NAMALWA (cell line): Measurements from ENCODE around the gene FAM193A.
"Not testable (repeated sequence)": the region's sequence is repeated elsewhere in the genome, so short reads cannot be mapped to it uniquely, and the experiment has no call there.

Experiments used
- DNase-seq: peaks from one replicate; pipeline ENCODE4 v3.0.0-alpha.2; 2015; ENCODE audit warnings: low spot score

FAM193A gene

DNA sequence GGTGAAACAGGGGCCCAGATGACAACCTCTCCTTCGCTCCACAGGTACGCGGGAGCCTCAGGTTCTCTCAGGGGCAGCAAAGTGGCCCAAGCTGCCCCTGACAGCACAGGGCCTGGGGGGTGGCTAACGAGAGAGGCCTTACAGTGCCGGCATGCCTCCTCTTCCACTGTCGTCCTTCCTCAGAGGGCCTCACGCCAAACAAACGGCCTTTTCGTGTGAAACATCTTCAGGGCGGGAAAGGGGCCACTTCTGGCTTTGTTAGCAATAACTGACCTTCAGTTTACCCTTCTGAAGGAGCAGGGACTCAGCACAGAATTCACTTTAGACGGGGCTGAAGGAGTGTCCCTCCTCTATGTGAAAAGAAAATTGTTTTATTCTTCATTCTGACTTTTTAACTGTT, 21.5 kb upstream of the FAM193A start:
- not testable (repeated sequence) for DNase-seq

DNA sequence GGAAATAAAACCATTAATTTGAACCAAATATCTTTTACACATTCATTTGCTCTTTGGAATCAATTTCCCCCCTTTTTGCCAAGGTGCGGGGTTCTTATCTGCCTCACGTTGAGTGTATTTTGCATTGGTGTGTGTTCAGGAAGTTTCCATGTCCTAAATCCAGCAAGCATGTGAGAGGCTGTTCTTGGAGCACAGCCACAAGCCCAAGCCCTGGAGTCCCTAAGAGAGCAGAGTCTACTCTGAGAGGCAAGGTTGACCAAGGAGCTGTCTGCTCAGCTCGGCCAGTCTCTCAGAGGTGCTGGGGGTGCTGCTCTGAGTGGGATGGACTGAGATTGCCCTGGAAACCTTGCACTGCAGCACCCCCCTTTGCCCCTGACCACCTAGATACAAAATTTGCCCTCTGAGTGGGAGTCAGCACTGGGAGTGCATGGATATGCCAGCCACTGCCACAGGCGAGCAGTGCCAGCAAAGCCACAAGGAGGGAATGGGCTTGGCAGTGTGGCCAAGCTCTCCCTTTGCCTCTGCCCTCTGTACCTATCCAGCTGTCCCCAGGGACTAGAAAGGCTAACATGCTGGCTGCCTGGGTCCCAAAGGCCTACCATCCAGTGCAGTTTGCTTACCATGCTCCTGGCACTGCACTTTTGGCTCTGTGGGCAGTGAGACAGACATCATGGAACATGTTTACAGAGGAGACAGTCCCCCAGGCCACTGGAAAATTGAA, 20.5 kb upstream of the FAM193A start:
- DNase-seq = no peak

DNA sequence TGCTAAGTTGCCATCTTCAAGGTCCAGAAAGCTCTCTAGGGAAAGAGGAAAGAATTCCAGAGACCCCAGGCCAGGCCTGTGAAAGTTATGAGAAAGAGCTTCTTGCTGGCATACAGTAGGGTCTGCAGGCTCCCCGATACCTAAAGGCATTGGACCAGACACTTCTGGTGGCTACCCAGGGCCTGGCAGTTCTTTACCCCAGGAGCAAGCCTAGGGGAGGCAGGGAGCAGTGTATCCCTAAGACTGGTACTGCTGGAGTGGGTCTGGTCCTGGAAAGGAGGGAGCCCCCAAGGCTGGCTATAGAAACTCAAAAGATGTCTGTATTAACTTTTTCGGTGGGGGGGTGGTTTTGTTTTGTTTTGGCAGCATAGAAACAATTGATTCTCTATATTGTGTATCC, 19.8 kb upstream of the FAM193A start:
- no peak for DNase-seq

DNA sequence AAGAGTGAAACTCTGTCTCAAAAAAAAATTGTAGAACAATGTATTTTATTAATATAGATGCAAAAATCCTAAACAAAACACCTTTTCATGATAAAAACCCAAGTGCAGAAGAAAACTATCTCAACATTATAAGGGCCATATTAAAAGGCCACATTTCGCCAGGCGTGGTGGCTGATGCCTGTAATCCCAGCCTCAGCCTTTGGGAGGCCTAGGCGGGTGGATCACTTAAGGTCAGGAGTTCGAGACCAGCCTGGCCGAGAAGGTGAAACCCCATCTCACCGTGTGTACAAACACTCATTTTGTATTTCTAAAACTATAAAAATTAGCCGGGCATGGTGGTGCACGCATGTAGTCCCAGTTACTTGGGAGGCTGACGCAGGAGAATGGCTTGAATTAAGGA, 9.9 kb upstream of the FAM193A start:
- DNase-seq = peak; percentile 31

DNA sequence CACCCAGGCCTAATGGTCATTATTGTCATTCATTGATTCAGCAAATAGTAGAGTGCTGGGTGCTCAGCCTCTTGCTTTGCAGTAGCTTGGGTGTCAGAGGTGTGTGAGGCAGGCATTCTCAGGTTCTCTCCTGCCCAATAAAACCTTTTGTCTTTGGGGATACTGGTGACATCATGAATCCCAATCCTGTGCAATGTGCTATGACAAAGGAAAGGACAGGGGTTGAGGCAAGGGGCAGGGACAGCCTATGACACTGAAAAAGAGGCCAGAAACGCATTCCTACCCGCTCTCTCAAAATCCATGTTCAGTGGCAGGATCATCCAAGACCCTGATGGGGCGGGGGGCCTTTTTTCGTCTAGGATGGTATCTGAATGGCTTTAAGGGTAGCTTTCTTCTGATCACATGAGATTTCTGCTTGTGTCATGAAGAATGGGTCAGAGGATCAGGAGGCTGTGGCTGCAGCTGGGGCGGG, 1.5 kb upstream of the FAM193A start:
- no peak for DNase-seq

DNA sequence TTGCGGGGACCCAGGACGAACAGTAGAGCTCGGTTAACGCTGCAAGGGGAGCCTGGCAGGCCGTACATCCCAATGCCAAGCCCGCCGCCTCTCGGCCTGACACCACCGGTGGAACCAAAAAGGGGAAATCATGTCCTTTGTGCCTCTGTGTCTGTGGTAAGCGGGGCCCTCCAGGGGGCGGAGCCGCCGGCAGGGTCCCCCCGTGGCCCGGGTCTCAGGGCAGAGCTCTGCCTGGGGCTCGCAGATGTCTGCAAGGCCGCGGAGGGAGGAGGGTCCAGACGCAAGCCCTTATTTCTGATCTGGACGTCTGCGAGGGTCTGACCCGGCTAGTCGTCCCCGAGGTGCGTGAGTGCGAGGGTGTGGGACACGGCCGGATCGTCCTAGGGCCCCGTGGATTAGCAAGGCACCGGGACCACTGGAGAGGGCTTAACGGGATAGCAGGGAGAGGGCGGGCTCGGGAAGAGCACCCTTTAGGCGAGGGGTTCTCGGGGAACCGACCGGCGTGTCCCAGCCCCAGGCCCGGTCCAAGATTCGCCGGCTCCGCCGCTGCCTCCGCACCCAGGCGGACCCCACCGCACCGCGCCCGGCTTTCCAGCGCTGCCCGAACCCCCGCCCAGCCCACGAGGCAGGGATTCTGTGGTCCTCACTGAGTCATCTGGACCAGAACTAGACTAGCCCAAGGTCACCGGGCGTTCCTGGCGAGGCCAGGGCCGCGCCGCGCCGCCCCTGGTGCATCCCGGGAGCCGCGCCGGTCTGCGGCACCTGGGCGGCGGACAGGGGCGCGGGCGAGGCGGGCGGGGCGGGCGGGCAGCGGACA, 863 bp upstream of the FAM193A start:
- peak; percentile 92 for DNase-seq

DNA sequence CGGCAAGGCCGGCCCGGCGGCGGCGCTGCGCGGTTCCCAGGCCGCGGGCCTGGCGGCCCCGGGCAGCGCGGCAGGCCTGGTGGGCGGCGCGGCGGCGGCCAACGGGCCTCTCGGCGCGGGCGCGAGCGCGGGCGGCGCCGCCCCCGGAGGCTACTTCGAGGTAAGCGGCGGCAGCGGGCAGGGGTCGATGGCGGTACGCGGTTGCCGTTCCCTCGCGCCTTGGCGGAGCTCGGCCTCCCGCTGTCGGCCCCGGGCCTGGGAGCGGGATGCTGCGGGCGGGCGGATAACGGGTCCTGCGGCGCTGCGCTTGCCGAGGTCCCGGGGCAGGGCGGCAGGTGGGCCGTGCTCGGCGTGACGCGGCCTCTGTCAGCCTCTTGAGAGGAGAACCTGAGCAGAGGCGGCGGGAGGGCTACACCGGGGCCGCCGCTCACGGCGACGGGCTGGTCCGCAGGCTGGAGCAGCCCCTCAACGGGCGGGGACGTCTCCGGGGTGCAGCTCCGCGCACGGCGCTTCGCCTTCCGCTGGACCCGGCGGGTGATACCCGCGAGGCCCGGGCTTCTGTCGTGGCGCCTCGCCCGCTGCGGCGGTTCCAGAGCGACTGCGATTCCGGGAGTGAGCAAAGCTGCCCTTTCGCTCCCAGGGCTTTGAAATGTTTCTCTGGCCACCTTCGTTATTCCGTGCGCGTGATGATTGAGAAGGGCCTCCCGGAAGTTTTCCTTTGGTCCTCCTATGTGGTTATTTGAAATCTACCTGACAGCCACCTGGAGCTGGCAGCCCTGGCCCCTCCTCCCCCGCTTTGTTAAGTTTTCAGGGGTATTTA, 774 bp downstream of the FAM193A start:
- peak; percentile 63 for DNase-seq

DNA sequence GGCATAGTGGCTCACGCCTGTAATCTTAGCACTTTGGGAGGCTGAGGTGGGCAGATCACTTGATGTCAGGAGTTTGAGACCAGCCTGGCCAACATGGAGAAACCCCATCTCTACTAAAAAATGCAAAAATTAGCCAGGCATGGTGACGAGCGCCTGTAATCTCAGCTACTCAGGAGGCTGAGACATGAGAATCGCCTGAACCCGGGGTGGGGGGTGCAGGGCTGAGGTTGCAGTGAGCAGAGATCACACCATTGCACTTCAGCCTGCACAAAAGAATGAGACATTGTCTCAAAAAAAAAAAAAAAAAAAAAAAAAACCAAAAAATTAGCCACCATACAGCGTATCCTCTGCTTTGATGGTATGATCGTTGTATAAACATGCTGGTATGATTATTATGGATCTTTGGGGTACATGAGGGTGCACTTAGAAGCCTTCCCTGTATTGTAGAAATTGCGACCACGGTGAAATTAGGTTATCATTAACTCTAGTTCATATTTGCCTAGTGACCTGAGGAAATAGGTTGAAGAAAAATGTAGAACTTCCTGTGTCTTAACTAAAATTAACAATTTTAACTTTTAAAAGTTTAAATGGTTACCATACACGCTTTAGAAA, 7.2 kb downstream of the FAM193A start:
- DNase-seq = not testable (repeated sequence)

DNA sequence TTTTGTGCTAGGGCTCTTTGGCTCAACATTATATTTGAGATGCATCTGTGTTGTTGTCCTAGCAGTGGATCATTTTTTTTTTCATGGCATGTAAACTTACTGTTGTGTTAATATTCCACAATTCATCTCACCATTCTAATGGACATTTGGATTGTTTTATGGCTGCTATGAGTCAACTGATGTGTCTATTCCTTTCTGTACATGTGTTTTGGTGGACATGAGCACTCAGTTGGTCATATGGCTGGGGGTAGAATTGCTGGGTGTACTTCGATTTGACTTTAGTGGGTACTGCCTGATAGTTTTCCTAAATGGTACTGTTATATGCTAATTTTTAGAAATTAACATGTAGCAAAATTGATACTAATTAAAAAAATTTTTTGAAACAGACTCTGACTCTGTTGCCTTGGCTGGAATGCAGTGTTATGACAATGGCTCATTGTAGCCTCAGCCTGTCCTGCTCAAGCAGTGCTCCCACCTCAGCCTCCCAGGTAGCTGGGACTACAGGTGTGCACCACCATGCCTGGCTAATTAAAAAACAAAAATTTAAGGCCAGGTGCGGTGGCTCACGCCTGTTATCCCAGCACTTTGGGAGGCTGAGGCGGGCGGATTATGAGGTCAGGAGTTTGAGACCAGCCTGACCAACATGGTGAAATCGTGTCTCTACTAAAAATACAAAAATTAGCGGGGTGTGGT, 9.0 kb downstream of the FAM193A start:
- no peak for DNase-seq

DNA sequence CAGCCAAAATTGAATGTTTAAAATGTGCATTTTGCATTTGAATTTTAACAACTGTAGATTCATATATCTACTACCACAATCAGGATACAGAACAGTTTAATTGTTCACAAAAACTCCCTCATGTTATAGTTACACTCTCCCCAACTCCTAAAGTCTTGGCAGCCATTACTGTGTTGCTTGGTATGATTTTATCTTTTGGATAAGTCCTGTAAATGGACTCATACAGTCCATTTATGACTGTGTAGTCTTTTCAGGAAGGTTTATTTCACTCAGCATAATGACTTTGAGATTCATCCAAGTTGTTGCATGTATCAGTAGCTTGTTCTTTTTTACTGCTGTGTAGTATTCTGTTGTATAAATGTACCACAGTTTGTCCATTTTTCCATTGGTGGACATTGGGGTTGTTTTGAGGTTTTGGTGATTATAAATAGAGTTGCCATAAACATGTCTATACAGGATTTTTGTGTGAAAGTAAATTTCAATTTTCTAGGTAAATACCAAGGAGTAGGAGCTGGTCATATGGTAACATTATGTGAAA, 9.9 kb downstream of the FAM193A start:
- DNase-seq = no peak

DNA sequence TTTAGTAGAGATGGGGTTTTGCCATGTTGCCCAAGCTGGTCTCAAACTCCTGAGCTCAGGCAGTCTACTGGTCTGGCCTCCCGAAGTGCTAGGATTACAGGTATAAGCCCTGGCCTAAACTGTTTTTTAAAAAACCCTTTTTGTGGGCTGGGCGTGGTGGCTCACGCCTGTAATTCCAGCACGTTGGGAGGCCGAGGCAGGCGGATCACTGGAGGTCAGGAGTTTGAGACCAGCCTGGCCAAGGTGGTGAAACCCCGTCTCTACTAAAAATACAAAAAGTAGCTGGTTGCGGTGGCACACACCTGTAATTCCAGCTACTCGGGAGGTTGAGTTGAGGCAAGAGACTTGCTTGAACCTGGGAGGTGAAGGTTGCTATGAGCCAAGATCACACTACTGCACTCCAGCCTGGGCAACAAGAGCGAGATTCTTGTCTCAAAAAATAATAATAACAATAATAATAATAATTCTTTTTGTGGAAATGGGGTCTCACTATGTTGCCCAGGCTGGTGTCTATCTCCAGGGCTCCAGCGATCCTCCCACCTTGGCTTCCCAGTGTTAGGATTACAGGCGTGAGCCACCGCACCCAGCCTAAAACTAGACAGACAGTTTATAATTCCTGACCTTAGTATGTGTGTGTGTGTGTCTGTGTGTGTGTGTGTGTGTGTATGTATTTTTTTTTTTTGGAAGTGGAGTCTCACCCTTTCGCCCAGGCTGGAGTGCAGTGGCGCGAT, 10.7 kb downstream of the FAM193A start:
- not testable (repeated sequence) for DNase-seq

DNA sequence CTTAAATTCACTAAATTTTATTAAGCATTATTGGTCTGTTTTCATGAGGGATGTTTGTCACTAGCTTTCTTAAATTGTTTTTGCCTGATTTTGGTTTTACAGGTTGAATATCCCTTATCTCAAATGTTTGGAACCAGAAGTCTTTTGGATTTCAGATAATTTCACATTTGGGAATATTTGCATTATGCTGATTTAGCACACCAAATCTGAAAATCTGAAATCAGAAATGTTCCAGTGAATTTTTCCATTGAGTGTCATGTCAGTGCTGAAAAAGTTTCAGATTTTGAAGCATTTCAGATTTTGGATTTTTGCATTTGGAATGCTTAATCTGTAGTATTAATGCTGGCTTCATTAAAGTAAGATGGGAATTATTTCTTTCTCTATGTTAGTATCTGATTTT, 14.7 kb downstream of the FAM193A start:
- no peak for DNase-seq

DNA sequence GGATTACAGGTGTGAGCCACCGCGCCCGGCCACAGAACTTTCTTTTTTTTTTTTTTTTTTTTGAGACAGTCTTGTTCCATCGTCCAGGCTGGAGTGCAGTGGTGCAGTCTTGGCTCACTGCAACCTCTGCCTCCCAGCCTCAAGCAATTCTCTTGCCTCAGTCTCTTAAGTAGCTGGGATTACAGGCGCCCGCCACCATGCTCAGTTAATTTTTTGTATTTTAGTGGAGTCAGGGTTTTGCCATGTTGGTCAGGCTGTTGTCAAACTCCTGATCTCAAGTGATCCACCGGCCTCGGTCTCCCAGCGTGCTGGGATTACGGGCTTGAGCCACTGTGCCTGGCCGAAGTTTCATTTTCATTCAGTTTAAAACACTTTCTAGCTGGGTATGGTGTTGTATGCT, 16.4 kb downstream of the FAM193A start:
- DNase-seq = no peak

DNA sequence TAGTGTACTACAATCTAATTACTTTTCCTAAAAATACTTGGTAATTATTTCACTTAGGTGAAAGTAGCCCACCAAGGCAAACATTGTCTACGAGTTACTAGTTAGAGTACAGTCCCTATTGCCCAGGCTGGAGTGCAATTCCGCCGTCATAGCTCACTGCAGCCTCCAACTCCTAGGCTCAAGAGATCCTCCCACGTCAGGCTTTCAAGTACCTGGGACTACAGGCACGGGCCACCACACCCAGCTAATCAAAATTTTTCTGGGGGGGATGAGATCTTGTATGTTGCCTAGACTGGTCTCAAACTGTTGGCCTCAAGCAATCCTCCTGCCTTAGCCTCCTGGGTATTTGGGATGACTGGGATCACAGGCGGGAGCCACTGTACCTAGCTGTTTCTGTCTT, 21.9 kb downstream of the FAM193A start:
- no peak for DNase-seq

DNA sequence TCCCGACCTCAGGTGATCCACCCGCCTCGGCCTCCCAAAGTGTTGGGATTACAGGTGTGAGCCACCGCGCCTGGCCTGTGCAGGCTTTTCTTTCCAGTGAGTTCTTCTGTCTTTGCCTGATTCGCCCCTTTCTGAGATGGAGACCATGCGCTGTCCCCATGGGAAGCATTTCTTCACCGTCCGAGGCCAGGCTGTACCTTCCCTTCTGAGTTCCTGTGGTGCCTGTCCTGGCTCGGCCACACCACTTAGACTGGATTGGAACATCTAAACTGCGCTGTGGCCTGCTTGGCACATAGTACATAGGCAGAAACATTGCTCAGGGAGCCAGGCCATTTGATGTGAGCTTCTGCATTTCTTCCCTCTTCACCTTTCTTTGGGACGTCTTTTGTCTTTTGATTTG, 23.7 kb downstream of the FAM193A start:
- no peak for DNase-seq

DNA sequence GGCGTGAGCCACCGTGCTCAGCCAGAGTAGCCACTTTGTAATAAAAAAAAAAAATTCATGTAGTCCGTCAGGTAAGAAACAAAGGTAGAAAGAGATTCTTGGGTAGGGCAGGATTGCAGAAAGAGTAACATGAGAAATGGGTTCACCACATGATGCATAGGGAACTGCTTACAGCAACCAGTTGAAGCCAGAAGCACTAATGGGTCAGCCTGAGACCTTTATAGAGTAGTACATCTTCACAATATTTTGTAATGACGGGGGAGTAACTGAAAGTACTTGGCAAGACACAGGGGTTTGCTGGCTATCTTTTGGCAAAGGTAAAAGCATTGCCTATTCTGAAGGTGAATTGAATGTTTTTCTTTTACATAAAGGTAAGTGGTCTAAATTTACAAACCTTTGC, 29.1 kb downstream of the FAM193A start:
- no peak for DNase-seq

DNA sequence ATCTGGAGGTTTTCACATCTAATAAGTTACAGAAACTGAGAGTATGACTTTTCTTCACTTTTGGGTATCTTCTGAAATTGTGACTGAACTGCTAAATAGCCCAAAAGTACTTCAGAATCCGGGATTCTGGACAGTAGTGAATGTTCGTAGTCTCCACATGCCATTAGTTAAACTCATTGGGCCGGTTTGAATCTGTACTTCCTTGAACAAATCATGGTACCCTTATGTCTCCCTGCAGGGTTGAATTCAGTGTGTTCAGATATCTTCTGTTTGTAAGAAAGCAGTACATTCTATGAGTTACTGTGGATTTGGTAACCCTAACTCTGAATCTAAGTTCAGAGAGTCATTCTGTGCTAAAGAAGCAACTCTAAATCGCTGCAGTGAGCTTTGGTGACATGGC, 33.6 kb downstream of the FAM193A start:
- no peak for DNase-seq

DNA sequence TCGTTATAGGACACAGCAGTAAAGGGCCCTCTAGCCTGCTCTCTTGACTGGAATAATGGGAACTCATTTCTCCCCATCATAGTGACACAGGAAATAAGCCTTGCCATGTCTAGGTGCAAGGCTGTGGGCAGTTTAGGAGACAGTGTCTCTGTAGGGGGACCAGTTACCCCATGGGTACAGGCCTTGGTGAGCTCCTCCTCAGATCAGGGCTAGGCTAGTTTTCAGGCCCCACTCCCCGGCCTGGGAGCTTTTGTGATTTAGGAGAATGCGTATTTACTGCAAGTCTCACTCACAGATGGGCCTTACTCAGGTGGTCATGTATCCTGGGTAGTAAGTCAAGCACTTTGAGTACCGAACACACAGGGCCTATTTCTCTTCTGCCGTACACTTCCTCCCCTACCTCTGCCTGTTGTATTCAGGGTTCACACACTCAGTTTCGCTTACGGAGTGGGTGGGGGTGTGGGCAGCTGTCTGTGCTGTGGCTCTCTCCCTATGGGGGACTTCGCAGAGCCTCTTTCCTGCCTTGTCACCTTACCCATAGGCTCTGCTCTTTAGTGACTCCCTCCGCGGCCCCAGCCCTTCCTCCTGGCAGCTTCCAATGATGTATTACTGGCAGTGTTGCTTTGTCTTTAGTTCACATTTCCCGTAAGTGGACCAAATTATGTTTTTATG, 34.2 kb downstream of the FAM193A start:
- DNase-seq = no peak

DNA sequence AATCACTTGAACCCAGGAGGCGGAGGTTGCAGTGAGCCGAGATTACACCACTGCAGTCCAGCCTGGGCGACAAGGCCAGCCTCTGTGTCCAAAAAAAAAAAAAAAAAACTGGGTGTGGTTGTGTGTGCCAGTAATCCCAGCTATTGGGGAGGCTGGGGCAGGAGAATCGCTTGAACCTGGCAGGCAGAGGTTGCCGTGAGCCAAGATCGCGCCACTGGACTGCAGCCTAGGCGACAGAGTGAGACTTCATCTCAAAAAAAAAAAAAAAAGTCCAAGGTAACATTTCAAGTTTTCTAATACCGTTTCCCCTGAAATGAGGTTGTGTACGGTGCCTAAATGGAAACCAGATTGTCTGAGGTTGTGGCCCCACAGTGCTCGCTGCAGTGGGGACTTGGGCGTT, 35.6 kb downstream of the FAM193A start:
- DNase-seq = no peak

DNA sequence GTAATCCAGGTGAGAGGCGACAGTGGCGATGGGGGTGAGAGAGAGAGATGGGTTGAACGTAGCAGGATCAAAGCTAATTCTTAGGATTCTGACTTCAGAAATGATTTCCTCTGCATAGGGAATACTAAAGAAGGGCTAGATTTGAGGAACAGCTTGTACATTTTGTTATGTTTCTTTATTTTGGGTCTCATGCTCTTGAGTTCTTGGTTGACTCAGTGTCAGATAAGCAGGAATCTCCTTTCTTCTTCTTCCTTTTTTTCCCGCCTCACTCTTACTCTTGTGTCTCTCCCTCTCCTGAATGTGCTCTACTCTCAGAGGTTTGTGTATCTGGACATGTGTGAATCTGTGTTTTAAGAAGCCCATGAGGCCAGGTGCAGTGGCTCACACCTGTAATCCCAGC, 36.4 kb downstream of the FAM193A start:
- DNase-seq = no peak
